LoVo (cell line): ENCODE data around the gene FCHO2.
"Not testable (repeated sequence)": the region's sequence is repeated elsewhere in the genome, so short reads cannot be mapped to it uniquely, and the experiment has no call there.

Source experiments
- DNase-seq: peaks from one replicate; pipeline ENCODE4 v3.0.0-alpha.2; 2016; ENCODE audit warnings: low spot score

Gene FCHO2, protein sequence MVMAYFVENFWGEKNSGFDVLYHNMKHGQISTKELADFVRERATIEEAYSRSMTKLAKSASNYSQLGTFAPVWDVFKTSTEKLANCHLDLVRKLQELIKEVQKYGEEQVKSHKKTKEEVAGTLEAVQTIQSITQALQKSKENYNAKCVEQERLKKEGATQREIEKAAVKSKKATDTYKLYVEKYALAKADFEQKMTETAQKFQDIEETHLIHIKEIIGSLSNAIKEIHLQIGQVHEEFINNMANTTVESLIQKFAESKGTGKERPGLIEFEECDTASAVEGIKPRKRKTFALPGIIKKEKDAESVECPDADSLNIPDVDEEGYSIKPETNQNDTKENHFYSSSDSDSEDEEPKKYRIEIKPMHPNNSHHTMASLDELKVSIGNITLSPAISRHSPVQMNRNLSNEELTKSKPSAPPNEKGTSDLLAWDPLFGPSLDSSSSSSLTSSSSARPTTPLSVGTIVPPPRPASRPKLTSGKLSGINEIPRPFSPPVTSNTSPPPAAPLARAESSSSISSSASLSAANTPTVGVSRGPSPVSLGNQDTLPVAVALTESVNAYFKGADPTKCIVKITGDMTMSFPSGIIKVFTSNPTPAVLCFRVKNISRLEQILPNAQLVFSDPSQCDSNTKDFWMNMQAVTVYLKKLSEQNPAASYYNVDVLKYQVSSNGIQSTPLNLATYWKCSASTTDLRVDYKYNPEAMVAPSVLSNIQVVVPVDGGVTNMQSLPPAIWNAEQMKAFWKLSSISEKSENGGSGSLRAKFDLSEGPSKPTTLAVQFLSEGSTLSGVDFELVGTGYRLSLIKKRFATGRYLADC

GRCh38 chr5:72955768-72956323 lies at the start of gene FCHO2:
TSS of gene FCHO2 (plus strand) at chr5:72956041. CDS start at chr5:72956097, 56 bp downstream.
- DNase-seq: peak; percentile 100

- DNase-seq: no peak
Observed at GRCh38 chr5:72906806-72907205, 49.0 kb upstream of the FCHO2 start.

GRCh38 chr5:72908664-72909063 lies 47.2 kb upstream of the FCHO2 start:
- no peak for DNase-seq

- DNase-seq: no peak
Observed at GRCh38 chr5:72917371-72917776, 38.5 kb upstream of the FCHO2 start.

DNA sequence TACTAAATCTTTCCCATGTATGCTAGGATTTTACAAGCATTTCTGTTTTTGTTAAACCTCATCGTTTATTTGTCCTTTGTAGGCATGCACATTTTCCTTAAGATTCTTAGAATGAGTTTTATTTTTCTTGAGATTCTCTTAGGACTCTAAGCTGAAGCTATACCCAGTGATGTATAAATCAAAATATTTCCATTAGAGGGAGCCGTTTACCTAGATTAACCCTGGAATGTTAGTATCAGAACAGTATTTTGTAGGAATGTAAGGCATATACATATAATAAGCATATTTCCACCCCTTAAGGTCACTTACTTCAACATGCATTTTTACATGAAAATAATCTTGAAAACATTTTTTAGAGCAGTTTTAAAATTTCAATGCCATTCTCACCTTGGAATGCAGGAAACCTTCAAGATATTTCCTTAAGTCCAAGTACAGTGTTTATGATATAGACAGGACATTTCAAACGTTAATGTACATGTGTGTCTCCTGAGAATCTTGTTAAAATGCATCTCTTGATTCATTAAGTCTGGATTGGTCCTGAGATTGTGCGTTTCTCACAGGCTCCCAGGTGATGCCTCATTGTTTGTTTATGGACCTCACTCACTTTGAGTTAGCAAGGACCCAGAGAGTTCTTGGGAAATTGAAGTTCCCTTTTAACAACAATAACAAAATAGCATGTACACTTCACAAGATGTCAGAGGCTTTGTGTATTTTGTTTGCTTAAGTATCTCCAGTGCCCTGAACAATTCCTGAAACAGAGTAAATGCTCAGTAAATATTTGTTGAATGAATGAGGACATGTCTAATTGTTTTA lies 34.9 kb upstream of the FCHO2 start:
- peak; percentile 43 for DNase-seq

DNA sequence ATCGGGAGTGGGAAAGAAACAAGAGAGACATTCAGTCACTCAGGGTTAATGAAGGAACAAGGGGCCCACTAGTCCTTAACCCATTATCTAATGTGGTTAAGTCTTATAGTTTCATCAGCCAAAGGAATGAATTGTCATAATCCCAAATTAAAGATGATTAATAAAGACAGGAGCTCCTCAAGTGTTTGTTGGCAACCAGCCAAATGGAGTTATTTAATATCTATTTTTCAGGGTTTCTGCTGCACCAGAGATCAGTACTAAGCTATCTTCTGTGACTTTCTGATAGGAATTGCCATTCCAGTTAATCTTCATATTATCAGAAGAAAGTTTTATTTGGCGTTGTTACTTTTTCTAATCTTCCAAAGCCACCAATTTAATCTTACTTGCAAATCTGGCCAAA lies 34.0 kb upstream of the FCHO2 start:
- DNase-seq: no peak

DNA sequence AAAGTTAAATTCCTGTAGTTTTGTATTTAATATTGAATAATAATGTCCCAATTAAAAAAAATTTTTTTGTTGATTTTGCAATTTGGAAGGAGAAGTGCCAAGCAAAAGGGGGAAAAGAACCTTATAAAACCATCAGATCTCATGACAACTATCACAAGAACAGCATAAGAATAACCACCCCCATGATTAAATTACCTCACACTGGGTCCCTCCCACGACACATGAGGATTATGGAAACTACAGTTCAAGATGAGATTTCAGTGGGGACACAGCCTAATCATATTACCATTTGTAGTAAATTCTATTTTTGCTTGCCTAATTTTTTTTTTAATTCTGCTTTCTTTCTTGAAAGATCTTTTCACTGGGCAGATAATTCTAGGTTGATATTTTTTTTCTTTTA lies 33.4 kb upstream of the FCHO2 start:
- no peak for DNase-seq

GRCh38 chr5:72925336-72926010 lies 30.4 kb upstream of the FCHO2 start:
- no peak for DNase-seq

- DNase-seq: not testable (repeated sequence)
Observed at GRCh38 chr5:72932686-72933085, 23.2 kb upstream of the FCHO2 start.

- DNase-seq: not testable (repeated sequence)
Observed at GRCh38 chr5:72934953-72935725, 20.7 kb upstream of the FCHO2 start.

GRCh38 chr5:72936893-72937292 lies 18.9 kb upstream of the FCHO2 start:
- no peak for DNase-seq

- no peak for DNase-seq
Observed at GRCh38 chr5:72937517-72938061, 18.3 kb upstream of the FCHO2 start.

DNA sequence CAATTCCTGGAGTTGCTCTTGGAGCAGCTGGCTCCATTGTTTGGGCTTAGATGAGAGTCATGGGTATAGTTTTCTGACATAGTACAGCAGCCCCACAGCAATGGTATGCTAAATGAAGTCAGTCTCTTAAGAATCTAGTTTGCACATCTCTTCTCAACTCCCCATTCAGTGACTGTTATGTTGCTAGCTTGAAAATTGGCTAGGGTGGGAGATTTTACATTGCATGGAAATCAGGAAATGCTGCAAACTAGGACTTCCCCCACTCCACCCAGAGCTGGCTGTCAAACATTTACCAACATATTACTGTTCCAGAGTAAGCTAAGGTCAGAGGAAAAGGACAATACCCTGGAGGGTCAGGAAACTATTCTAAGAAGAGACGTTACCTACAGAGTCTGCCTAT lies 17.6 kb upstream of the FCHO2 start:
- DNase-seq: no peak

DNA sequence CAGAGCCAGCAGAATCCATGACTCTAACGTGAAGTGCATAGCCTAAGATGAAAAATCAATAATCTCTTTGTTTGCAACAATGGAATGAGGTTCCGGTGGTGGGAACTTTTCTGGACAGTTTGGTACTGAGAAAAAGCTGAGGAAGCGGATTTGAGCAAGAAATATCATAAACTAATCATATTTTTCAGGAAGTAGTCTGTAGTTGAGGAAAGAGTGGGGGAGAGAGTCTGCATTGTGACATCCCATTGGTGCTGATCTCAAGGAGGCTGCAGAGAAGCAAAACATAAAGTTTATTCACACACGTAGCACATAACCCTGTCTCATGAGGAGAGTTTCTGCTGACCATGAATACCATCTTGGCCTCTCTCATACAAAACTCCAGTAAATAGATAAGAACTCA lies 15.8 kb upstream of the FCHO2 start:
- DNase-seq: no peak

DNA sequence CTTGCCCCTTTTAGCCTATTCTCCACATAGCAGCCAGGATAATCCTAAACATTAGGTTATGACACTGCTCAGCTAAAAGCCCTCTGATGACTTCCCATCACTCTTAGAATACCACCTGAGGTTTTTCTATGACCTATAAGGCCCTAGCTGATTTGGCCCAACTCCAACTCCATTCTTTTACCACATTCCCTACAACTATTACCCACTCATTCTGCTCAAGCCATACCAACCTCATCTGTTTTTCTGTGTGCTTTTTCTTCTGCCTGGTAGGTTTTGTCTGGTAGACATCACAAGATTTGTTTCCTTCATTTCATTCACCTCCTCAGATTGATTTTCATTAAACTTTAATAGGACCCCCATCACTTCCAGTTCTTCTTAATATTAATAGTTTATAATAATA lies 12.5 kb upstream of the FCHO2 start:
- DNase-seq: no peak

DNA sequence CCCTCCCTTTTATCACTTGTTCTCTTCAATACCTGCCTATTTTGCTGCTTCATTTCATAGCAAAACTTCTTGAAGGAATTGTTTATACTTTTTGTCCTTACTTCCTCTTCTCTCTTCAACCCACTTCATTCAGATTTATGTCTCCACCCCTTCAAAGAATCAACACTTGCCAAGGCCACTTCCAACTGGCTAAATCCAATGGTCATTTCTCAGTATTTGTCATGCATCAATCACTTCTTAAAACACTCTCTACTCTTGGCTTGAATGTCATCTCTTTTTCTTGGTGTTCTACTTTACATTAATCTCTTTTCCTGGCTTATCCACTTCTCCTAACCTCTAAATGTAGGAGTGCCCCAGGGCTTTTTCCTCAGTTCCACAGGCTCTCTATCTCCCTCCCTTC lies 8.3 kb upstream of the FCHO2 start:
- no peak for DNase-seq

- DNase-seq: no peak
Observed at GRCh38 chr5:72949481-72949880, 6.4 kb upstream of the FCHO2 start.

GRCh38 chr5:72951671-72952468 lies 4.0 kb upstream of the FCHO2 start:
- peak; percentile 70 for DNase-seq

DNA sequence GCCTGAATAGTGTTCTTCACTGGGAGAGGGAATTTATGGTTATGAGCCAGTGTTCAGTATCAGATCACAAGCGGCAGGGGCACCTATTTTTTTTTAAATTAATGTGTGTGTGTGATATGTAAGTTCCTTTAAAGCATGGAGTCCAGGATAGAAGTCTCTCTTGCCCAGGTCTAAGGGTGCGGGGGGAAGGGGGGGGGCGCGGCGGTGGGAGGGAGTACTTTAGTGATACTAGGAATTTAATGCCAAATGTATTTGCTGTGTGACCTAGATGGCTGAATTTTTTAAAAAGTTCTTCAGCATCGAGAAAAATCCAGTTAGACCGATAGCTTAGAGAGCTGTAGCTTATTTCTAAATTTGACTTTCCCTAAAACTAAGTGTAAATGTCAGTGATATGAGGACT lies 1.5 kb upstream of the FCHO2 start:
- no peak for DNase-seq
